ENCODE measurements around the gene NAT10.
A peak's percentile ranks its signal among the peaks of the same experiment; 100 is the strongest.
"Not testable (repeated sequence)": the region's sequence is repeated elsewhere in the genome, so short reads cannot be mapped to it uniquely, and the experiment has no call there.

NAT10 gene

GRCh38 chr11:34105079-34105956, at the start of gene NAT10:
TSS of gene NAT10 (plus strand) at chr11:34105629. CDS start at chr11:34108226, 2,597 bp downstream.
- DNase-seq, result peak; percentile 100

GRCh38 chr11:34056672-34057071, 48.8 kb upstream of the NAT10 start:
- no peak for DNase-seq

- DNase-seq, result no peak
Observed at GRCh38 chr11:34063061-34063795, 42.2 kb upstream of the NAT10 start.

DNA sequence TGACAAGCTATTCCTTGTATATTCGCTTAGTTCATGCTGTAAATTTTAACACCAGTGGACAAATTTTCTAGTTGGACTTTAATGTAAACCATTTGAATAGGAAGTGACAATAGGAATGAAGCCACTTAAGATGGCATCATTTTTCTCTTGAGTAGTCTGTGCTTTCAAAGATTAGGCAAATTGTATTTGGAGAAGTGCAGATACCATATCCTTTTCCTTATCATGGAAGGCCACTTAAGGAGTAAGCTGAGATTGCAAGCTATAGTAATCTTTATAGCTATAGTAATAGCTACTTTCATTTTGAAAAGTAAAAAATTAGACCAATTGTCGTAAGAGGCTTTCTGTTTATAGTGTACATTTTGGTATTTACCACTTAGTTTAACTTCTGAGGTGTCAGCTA, 41.1 kb upstream of the NAT10 start:
- DNase-seq, result no peak

DNA sequence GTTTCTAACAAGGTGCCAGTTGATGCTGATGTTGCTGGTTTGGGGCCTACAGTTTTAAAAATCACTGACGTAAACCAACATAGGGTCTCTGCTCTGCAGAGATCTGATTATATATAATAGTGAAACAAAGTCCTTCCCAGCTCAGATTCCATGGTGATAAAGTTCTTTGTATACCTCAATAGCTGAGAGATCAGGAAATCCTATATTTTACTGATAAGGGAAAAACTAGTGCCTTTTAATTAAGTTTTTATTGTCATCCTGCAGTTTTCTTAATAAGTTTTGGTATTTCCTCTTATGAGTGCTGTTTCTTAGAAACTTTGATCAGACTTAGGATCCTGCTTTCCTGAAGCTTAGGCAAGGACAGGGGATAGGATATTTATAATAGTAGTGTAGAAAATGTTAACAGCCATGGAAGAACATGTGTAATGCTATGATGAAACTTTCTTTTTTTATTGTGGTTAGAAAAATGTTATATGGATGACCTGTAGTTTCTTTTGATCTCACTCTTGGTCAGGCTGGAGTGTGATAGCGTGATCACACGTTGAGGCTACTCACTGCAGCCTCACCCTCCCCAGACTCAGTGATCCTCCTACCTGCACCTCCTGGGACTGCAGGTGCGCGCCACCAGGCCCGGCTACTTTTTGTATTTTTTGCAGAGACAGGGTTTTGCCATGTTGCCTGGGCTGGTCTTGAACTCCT, 39.8 kb upstream of the NAT10 start:
- no peak for DNase-seq

DNA sequence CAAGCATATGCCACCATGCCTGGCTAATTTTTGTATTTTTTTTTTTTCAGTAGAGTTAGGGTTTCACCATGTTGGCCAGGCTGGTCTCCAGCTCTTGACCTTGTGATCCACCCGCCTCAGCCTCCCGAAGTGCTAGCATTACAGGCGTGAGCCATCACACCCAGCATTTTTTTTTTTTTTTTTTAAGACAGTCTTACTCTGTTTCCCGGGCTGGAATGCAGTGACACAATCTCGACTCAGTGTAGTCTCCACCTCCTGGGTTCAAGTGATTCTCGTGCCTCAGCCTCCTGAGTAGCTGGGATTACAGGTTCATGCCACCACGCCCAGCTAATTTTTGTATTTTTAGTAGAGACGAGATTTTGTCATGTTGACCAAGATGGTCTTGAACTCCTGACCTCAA, 38.7 kb upstream of the NAT10 start:
- not testable (repeated sequence) for DNase-seq

GRCh38 chr11:34067383-34068065, 37.9 kb upstream of the NAT10 start:
- peak; percentile 48 for DNase-seq

GRCh38 chr11:34068111-34068510, 37.3 kb upstream of the NAT10 start:
- no peak for DNase-seq

DNA sequence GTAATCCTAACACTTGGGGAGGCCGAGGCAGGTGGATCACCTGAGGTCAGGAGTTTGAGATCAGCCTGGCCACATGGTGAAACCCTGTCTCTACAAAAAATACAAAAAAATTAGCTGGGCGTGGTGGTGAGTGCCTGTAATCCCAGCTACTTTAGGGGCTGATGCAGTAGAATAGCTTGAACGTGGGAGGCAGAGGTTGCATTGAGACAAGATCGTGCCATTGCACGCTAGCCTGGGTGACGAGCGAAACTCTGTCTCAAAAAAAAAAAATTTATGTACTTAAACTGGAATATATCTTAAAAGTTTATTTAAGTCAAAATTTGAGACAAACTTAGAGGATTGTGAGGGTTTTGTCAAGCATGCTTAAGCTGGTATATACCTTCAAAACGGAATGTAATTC, 34.1 kb upstream of the NAT10 start:
- not testable (repeated sequence) for DNase-seq

GRCh38 chr11:34072041-34072440, 33.4 kb upstream of the NAT10 start:
- DNase-seq, result no peak

DNA sequence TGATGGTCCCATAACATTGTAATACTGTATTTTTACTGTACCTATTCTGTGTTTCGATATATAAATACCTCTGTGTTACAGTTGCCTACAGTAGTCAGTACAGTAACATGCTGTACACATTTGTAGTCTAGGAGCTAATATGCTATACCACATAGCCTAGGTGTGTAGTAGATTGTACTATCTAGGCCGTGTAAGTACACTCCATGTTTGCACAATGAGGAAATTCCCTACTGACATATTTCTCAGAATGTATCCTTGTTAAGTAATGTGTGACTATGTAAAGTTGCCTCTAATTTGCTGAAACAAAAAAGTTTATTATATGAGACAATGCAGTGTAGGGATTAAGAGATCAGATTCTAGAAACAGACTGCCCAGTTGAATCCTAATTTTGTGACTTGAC, 32.6 kb upstream of the NAT10 start:
- DNase-seq, result no peak

GRCh38 chr11:34074391-34074790, 31.0 kb upstream of the NAT10 start:
- no peak for DNase-seq

- DNase-seq, result peak; percentile 13
Observed at GRCh38 chr11:34075178-34075820, 30.1 kb upstream of the NAT10 start.

DNA sequence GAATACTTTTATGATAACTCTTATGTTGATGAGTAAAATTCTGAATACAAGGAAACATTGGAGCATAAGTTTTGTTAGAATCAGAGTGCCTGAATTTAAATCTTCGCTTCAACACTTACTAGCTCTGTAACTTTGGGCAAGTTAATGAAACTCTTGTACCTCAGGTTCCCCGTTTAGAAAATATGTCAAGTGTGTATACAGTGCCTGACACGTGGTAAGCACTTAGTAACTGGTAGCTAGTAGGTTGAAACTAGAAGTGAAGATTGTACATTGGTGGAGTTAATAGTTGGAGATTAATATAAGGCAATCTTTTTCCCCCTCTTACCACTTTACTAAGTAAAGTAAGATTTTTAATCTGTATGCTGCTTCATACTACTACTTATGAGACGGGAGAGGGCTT, 24.8 kb upstream of the NAT10 start:
- DNase-seq, result no peak

- DNase-seq, result no peak
Observed at GRCh38 chr11:34084637-34085036, 20.8 kb upstream of the NAT10 start.

- peak; percentile 84 for DNase-seq
Observed at GRCh38 chr11:34086554-34087283, 18.7 kb upstream of the NAT10 start.

- DNase-seq, result no peak
Observed at GRCh38 chr11:34091825-34092224, 13.6 kb upstream of the NAT10 start.

DNA sequence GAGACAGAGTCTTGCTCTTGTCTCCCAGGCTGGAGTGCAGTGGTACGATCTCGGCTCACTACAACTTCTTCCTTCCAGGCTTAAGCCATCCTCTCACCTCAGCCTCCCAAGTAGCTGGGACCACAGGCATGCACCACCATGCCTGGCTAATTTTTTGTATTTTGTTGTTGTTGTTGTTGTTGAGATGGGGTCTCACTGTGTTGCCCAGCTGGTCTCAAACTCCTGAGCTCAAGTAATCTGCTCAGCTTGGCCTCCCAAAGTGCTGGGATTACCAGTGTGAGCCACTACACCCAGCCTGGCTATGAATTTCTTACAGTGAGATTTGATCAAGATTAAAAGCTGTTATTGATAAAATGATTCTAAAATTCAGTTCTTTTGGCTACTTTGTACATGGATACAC, 10.5 kb upstream of the NAT10 start:
- not testable (repeated sequence) for DNase-seq

GRCh38 chr11:34098813-34099212, 6.6 kb upstream of the NAT10 start:
- DNase-seq, result no peak

- DNase-seq, result no peak
Observed at GRCh38 chr11:34104680-34105078, 750 bp upstream of the NAT10 start.

- no peak for DNase-seq
Observed at GRCh38 chr11:34105957-34106504, 602 bp downstream of the NAT10 start.

Data from MV-4-11 (cell line).